Effector CD4-positive, alpha-beta T cell (primary cell): ENCODE measurements around the gene KCNIP3.

Experiments
- DNase-seq: peaks from one replicate; pipeline ENCODE4 v3.0.0-alpha.2; 2020

Gene KCNIP3

DNA sequence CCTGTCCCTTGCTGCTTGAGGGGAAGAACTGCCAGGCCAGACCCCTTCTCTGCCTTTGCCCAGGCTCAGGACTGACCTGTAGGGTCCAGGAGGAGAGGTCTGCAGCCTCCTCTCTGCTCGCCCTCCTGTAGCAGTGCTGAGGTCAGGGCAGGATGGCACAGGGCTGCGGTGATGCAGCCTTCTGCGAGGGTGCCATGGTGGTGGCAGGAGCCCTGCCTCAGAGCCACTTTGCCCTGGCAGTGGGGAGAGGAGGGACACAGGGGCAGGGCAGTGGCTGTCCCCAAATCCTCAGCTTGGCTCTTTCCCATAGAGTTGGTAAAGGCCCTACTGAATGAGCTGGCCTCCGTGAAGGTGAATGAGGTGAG, 22.0 kb upstream of the KCNIP3 start:
- no peak for DNase-seq

DNA sequence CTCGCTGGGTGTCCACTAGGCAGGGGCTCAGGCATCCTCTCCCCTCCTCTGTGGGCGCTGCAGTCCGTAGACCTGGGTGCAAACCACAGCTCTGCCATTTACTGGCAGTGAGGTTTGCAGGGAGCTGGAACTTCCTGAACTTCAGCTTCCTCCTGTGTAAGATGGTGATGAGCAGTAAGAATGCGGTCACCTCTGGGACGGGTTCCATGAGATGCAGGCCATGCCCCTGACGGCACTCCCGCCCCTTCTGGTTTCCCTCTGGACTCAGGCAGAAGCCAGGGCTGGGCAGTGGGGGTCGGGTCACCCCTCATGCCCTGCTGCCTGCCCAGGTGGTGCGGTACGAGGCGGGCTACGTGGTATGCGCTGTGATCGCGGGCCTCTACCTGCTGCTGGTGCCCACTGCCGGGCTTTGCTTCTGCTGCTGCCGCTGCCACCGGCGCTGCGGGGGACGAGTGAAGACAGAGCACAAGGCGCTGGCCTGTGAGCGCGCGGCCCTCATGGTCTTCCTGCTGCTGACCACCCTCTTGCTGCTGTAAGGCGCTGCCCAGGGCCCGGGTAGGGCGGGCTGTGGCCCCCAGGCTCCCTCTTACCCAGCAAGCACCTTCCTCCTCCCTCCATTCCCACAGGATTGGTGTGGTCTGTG, 21.4 kb upstream of the KCNIP3 start:
- no peak for DNase-seq

DNA sequence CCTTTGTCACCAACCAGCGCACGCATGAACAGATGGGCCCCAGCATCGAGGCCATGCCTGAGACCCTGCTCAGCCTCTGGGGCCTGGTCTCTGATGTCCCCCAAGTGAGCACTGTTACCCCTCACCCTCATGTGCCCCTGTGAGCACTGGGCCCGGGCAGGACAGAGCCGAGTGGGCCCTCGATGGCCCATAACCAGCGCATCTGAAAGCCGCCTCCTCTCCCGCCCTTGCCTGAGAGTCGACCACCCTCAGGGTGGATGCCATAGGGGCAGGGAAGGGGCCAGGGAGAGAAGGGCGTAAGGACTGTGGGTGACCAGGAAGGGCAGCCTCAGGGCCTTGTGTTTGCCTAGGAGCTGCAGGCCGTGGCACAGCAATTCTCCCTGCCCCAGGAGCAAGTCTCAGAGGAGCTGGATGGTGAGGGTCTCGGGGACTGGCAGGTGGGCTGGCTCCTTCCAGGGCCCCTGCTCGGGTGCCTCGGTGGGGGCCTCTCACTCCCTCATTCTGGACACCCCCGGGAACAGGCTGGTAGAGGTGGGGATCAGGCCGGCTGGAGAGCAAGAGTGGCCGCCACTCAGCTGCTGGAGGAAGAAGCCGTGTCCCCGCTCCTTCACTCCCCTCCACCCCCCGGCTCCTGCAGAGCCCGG, 20.8 kb upstream of the KCNIP3 start:
- DNase-seq, result no peak

DNA sequence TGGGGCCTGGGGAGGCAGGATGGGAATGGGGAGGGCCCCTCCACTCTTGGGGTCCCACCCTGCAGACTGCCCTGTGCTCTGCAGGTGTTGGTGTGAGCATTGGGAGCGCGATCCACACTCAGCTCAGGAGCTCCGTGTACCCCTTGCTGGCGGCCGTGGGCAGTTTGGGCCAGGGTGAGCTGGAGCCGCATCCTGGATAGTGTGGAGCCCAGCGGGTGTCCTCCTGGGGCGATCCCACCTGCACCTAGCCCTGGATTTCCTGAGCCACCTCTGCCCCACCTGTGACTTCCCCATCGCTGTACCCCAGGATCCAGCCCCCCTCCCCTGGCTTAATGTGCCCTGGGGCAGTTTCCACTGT, 20.3 kb upstream of the KCNIP3 start:
- DNase-seq, result no peak

DNA sequence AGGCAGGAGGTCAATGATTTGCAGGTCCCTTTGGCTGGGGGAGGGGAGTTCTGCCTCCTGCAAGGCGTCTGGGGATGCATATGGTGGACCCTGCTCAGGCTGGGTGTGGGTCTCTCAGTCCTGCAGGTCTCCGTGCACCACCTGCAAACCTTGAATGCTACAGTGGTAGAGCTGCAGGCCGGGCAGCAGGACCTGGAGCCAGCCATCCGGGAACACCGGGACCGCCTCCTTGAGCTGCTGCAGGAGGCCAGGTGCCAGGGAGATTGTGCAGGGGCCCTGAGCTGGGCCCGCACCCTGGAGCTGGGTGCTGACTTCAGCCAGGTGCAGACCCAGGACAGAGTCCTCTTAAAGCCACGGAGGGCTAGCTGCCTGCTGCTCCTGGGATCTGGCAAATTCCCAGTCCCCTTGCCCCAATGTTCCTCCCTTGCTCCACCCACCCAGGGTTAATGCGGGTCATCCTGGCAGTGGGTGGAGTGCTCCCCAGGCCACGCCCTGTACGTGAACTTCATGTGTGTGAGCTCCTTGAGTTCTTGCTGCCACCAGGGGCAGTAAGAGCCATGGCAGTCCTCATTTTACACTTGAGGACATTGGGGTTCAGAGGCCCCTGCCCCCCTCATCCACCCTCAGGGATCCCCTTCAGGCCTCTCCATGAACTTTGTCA, 19.8 kb upstream of the KCNIP3 start:
- DNase-seq, result no peak

DNA sequence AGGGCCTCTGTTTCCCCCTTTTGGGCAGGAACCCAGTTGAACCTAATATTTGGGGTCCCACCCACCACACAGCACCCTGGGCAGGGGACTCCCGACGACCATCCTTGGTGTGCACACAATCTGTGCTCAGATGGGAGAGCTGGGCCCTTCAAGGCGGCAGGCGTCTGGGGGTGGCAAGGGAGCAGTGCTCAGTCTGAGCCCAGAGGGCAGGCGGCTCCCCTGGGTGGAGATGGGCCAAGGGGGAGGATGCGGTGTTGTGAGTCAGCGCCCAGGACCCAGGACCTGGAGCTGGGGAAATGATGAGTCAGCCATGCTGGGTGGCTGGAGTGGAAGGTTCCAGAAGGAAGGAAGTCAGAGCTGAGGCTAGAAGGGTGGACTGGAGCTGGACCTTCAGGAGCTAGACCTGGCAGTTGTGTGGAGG, 19.1 kb upstream of the KCNIP3 start:
- no peak for DNase-seq

DNA sequence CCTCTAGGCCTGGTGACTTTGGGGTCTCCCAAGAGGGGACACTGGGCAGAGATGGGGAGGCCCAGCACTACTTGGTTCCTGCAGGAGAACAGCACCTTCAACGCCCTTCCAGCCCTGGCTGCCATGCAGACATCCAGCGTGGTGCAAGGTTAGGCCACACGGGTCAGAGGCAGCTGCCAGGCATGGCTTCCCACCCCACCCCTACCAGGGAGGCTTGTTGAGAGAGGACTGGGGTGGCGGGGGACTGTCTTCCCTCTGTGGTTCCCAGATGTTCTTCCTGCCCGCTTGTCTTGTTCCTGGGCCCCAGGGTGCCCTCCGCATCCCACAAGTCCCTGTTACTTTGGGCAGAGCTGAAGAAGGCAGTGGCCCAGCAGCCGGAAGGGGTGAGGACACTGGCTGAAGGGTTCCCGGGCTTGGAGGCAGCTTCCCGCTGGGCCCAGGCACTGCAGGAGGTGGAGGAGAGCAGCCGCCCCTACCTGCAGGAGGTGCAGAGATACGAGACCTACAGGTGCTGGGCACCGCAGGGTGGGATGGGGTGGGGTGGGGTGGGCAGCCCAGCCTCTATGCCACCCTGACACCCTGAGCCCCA, 18.4 kb upstream of the KCNIP3 start:
- DNase-seq, result no peak

DNA sequence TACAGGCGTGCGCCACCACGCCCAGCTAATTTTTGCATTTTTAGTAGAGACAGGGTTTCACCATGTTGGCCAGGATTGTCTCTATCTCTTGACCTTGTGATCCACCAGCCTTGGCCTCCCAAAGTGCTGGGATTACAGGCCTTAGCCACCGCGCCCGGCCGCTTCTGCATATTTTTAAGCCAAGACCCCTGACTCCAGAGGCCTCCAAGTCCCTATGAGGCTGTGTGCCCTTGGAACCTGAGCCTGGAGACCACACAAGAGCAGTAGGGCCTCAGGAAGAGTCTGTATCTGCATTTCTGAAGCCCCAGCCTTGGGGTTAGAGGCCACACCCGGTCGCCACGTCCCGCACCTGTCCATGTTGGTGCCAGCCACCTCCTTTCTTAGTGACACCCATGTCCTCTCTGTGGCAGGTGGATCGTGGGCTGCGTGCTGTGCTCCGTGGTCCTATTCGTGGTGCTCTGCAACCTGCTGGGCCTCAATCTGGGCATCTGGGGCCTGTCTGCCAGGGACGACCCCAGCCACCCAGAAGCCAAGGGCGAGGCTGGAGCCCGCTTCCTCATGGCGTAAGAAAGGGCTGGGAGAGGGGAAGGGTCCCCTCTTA, 17.6 kb upstream of the KCNIP3 start:
- no peak for DNase-seq

DNA sequence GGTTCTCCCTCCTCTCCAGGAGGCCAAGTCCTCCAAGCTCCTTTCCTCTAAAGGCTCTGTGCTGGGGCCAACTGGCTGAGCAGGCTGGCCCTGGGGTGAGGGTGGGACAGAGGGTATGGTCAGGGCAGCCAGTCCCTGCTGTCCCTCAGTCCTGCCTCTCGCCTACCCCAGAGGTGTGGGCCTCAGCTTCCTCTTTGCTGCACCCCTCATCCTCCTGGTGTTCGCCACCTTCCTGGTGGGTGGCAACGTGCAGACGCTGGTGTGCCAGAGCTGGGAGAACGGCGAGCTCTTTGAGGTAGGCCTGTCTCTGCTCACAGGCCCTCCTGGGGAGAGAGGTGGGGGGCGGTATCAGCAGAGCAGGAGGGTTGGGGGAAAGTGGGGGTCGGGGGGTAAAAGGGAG, 16.1 kb upstream of the KCNIP3 start:
- no peak for DNase-seq

DNA sequence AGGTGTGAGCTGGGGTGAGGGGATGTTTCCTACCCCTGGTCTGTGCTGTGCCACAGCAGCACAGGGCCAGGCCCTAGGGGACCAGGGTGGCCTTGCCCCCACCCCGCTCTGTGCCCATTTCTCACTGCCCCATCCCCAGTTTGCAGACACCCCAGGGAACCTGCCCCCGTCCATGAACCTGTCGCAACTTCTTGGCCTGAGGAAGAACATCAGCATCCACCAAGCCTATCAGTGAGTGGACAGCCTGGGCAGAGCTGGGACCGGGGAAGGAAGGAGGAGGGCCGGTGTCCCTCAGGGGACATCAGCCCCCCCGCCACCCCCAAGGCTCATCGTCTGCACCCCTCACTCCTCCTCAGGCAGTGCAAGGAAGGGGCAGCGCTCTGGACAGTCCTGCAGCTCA, 15.4 kb upstream of the KCNIP3 start:
- no peak for DNase-seq

DNA sequence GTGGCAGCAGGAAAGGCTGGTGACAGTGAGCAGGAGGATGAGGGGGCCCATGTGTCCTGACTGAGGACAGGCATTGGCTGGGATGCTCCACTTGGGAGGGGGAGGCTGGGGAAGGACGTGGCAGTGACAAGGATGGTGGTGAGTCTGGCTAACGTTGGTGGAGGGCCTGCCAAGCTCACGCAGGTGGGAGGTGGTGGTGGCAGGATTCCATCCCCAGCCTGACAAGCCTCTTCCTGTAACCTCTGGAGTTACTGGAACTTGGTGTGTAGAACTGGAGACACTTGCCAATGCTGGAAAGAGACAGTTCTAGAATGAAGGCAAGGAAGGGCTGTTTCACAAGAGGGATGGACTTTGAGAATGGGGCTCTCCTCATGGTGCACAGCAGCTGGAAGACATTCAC, 14.7 kb upstream of the KCNIP3 start:
- DNase-seq, result no peak

DNA sequence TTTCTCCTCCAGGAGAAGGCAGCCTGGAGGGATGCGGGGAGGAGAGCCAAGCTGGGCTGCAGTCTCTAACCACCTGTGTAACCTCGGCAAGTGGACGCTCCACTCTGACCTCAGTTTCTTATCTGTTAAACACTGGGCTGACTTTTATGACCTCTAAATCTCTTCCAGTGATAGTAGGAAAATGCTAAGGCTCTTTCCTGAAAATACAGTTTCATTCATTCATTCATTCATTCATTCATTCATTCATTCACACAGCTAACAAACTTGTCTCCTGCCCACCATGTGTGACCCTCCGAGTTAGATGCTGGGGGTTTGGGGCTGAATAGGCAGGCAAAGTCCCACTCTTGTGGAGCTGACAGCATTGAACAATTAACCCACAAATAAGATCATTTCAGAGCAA, 13.6 kb upstream of the KCNIP3 start:
- no peak for DNase-seq

DNA sequence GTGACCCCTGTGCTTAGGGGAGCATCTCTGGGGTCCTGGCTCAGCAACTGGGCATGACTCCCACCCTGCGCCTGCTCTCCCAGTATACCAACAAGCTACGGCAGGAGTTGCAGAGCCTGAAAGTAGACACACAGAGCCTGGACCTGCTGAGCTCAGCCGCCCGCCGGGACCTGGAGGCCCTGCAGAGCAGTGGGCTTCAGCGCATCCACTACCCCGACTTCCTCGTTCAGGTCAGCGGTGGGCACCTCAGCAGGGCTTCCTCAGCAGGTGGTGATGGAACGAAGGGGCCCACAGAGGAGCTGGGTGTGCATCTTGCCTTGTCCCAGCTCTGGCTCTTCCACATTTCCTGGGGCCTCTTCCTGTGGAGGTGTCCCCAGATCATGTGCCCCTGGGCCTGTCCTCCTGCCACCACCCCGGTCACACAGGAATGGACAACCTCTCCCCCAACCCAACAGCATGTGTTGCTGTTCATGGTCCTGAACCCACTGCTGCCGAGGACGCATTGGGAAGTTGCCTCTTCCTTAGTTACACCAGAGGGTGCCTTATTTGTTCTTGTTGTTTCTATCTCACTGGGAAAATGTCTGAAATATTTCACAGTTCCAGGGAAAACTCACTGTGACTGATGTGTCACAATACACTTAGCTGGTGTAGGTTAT, 12.1 kb upstream of the KCNIP3 start:
- no peak for DNase-seq

DNA sequence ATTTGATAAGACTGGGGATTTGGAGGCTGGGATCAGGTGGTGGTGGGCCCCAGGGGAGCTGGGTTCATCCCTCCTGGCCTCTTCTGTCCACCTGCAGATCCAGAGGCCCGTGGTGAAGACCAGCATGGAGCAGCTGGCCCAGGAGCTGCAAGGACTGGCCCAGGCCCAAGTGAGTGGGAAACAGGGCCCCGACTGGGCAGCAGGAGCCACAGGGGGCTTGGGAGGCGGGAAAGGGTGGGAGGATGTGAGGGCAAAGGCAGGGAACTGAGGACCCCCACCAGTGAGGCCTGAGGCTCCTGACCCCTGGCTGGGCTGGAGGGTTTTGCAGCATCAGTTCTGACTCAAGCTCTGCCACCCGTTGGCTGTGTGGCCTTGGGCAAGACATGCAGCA, 11.6 kb upstream of the KCNIP3 start:
- DNase-seq, result no peak

DNA sequence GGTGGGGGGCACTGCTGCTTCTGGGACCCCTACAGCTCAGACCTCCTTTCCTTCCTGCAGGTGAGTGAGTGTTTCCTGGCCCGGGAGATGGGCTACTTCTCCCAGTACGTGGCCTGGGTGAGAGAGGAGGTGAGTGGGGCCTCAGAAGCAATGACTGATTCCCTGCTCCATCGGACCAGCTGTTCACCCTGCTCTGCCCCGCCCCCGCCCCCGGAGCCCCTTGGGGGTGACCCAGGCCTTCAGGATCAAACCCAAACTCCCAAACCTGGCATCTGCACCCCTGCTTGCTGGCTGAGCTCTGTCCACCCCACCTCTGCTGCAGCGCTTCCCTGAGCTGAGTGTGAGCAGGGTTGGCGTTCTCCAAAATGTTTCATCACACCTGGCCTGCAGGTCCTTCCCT, 9.8 kb upstream of the KCNIP3 start:
- no peak for DNase-seq

DNA sequence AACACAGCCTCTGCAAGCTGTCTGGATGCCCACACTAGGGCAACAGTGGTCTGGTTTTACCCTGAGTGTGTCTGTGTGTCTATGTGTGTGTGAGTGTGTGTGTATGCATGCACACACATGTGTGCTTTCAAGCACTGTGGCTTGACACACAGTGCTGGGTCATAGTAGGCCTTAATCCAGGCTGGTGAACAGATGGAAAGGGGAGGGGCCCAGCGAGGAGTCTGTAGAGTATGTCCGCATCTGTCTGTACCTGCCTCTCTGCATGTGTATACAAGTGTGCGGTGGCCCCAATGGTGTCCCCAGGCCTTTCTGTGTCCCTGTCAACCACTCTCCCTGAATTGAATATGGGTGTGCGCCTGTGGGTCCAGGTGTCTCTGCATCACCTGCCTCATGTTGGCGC, 9.3 kb upstream of the KCNIP3 start:
- DNase-seq, result no peak

DNA sequence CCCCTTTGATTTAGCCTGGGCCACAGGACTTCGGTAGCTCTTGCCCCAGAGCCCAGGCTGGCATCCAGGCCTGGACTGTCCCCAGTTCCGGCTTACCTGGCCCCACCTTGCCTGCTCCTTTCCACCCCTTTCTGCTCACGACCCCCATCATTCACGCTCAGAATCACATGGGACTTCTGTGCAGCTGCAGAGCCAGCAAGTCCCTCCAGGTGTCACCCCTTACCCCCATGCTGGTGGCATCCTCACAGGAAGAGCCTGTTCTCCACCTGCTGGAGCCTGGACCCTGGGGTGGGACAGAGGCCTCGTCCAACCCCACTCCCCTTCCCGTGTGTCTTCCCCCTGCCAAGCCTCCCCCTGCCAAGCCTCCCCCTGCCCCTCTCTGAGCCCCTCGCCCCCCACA, 7.9 kb upstream of the KCNIP3 start:
- no peak for DNase-seq

DNA sequence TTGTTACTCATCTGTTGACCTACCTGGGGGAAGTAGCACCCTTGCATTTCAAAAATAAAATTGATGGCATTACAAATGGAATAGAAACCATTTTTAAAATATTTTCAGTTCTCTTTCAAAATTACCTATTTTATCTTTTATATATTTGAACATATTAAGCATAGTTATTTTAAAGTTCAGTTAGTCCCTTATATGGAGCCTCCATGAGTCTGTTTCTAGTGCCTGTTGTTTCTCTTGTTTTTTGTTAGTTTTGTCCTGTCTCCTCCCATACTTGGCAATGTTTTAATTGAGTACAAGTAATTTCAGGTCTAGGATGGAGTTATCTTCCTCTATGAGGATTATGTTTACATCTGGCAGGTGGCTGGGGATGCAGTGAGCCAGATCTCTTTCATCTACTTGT, 5.9 kb upstream of the KCNIP3 start:
- no peak for DNase-seq

DNA sequence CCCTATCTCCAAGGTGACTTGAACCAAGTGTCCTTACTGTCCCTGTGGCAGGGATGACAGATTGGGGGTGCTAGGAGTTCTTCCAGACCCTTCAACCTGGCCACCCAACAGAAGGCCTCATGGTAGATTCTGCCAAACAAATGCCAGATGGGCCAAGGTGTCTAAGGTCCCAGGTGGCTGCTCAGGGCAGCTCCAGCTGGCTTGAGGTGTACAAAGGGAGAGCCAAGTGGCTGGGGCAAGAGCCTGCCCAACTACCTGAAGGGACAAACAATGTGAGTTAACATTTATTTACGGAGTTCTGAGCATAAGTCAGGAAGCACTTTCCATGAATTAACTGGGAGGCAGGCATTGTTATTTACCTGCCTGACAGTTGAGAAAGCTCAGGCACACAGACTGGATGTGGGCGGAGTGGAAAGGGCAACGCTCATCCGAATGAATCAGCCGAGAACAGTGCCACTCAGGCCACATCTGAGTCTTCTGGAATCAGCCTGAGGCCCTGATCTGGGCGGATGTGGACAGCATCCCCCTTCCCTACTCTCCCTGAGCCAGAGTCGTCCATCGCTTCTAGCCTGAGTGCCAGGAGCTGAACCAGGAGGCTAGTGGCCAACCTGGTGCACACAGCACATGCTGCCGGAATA, 4.4 kb upstream of the KCNIP3 start:
- no peak for DNase-seq

DNA sequence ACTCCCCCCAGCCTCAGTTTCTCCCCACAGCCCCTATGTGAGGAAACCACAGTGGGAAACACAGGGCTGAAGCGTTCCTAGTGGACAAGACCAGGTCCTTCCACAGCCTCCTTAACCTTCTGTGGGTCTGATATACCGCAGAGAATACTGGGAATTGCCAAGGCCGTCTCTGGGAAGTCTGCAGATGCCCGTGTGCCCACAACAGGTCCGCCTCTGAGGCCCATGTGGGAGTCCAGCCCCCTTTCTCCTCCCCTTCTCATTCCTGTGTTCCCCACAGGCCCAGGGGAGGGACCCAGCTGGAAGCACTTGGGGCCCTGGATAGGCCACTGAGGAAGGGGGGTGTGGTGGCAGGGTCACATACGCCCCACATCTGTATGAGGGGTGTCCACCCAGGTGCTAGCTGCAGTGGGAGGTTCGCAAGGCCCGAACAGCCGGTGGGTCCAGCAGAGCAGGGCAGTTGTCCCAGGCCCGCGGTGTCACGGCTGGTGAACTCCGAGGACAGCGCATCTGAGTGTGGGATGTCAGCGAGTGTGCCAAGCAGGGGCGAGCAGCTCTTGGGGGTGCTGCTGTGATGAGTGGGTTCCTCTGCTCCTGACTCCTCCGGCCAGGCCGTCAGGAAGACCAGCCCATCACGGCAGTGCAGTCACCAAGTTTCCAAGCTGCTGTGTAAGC, 2.4 kb upstream of the KCNIP3 start:
- DNase-seq, result no peak

DNA sequence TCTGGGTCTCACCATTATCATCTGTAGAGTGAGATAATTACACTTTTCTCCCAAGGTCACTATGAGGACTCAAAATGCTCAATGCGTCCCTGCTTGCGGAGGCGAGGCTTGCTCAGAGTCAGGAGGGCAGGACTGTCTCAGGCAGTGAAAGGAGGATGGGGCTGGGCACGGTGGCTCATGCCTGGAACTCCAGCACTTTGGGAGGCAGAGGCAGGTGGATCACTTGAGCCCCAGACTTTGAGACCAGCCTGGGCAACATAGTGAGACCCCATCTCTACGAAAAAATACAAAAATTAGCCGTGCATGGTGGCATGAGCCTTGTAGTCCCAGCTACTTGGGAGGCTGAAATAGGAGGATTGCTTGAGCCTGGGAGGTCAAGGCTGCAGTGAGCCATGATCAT, 1.8 kb upstream of the KCNIP3 start:
- DNase-seq, result no peak

DNA sequence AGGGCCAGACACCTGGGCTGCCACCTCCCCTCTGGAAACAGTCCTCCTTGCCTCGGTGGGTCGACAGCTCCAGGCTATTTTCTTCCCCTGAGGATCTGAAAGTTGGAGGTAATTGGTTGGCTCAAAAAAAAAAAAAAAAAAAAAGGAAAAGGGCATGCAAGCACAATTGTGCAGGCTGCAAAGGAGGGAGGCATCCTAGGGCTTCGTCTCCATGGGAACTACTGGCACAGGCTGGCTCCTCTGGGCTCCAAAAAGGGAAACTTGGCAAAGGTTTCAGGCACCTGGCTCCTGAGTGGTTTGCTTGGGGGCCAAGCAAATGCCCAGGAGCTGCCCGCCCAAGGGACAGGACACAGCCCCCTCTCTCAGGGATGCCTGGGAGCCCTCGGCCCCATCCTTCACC, 1.1 kb upstream of the KCNIP3 start:
- DNase-seq, result no peak
